ENCODE measurements around the gene PON2. TPM values are rescaled to one million over a fixed set of nuclear protein-coding genes. Genes with fewer than 3 reads are reported as not detected.

PON2 gene
- total and polyA plus RNA-seq, 2 experiments from 2014 or later, result 39.4 to 42.4 TPM

DNA sequence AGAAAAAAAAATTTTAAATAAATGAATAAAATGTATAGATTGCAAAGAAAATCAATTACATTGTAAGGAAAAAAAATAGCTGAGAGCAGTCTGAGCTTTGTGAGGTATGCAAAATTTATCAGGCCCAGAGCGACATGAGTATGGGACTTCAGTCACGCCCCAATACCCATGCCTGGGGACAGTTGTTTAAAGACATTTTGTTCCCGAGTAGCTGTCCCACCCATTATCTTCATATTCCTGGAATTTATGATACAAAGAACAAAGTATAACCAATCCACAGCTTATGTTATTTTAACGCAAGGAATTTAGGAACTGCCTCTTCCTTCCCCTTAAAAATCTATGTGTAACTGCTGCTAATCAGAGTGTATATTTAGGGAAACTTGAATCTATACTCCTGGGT, 1.6 kb upstream of the PON2 start:
- Histone ChIP-seq H2AFZ (no peak overlapping the region), H3K4me3 (no peak overlapping the region), H3K9me2 (ENCODE audit: insufficient read depth) (peaks cover 4% of the 10 kb centered on the region; the same call in 1 of the 2 replicates), H3K4me2 (no peak overlapping the region), H3K79me2 (replicated peaks; ENCODE audit: insufficient read depth) (peaks cover 15% of the 10 kb centered on the region), H4K20me1 (replicated peaks; ENCODE audit: insufficient read depth) (no peaks in the 10 kb centered on the region), H3K27ac (ENCODE audit: low read depth) (no peak overlapping the region), H3K4me1 (ENCODE audit: insufficient read depth) (no peaks in the 10 kb centered on the region), H3F3A (replicated peaks; ENCODE audit: low read depth) (no peaks in the 10 kb centered on the region), H3K27me3 (ENCODE audit: insufficient read depth) (no peaks in the 10 kb centered on the region), H3K36me3 (ENCODE audit: insufficient read depth) (no peaks in the 10 kb centered on the region)
- ATAC-seq (no peak), DNase-seq (ENCODE audit: low spot score) (no peak)
- peaks cover 5% of the 10 kb centered on the region for H3K4me1 Mint-ChIP-seq
- peaks cover 8% of the 10 kb centered on the region for H3K27me3 Mint-ChIP-seq (ENCODE audit: insufficient read depth, low read depth, poor library complexity)
- H3K9me3 Mint-ChIP-seq, result no peaks in the 10 kb centered on the region
- H3K4me3 Mint-ChIP-seq, result no peak overlapping the region; the same call in 2 of the 3 replicates
- H3K27ac Mint-ChIP-seq, result no peak overlapping the region
- TF ChIP-seq ZNF331 (CRISPR knock-in tag; IDR thresholded peaks at IDR 0.05; ENCODE audit: low read depth) (no peak), EZH2phosphoT487 (IDR thresholded peaks at IDR 0.05; ENCODE audit: unreplicated experiment) (no peak), CREB1 (CRISPR knock-in tag; IDR thresholded peaks at IDR 0.05; ENCODE audit: low read depth) (no peak), NANOG (IDR thresholded peaks at IDR 0.05; ENCODE audit: borderline replicate concordance) (no peak), JUNB (IDR thresholded peaks at IDR 0.05; ENCODE audit: unreplicated experiment) (no peak), ZNF114 (CRISPR knock-in tag; IDR thresholded peaks at IDR 0.05) (no peak), EZH2 (IDR thresholded peaks at IDR 0.05; ENCODE audit: low read depth, unreplicated experiment) (no peak), CTCF (conservative IDR thresholded peaks at IDR 0.05; ENCODE audit: low read depth in 2 of 2) (no peak), POLR2AphosphoS5 (IDR thresholded peaks at IDR 0.05; ENCODE audit: low read depth) (no peak), STAT1 (IDR thresholded peaks at IDR 0.05; ENCODE audit: unreplicated experiment) (no peak)
- TF ChIP-seq, protein P1, sequence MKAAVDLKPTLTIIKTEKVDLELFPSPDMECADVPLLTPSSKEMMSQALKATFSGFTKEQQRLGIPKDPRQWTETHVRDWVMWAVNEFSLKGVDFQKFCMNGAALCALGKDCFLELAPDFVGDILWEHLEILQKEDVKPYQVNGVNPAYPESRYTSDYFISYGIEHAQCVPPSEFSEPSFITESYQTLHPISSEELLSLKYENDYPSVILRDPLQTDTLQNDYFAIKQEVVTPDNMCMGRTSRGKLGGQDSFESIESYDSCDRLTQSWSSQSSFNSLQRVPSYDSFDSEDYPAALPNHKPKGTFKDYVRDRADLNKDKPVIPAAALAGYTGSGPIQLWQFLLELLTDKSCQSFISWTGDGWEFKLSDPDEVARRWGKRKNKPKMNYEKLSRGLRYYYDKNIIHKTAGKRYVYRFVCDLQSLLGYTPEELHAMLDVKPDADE (IDR thresholded peaks at IDR 0.05), result no peak
- TF ChIP-seq, protein P2, sequence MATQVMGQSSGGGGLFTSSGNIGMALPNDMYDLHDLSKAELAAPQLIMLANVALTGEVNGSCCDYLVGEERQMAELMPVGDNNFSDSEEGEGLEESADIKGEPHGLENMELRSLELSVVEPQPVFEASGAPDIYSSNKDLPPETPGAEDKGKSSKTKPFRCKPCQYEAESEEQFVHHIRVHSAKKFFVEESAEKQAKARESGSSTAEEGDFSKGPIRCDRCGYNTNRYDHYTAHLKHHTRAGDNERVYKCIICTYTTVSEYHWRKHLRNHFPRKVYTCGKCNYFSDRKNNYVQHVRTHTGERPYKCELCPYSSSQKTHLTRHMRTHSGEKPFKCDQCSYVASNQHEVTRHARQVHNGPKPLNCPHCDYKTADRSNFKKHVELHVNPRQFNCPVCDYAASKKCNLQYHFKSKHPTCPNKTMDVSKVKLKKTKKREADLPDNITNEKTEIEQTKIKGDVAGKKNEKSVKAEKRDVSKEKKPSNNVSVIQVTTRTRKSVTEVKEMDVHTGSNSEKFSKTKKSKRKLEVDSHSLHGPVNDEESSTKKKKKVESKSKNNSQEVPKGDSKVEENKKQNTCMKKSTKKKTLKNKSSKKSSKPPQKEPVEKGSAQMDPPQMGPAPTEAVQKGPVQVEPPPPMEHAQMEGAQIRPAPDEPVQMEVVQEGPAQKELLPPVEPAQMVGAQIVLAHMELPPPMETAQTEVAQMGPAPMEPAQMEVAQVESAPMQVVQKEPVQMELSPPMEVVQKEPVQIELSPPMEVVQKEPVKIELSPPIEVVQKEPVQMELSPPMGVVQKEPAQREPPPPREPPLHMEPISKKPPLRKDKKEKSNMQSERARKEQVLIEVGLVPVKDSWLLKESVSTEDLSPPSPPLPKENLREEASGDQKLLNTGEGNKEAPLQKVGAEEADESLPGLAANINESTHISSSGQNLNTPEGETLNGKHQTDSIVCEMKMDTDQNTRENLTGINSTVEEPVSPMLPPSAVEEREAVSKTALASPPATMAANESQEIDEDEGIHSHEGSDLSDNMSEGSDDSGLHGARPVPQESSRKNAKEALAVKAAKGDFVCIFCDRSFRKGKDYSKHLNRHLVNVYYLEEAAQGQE (IDR thresholded peaks at IDR 0.05; ENCODE audit: unreplicated experiment), result no peak
- TF ChIP-seq, protein P3, sequence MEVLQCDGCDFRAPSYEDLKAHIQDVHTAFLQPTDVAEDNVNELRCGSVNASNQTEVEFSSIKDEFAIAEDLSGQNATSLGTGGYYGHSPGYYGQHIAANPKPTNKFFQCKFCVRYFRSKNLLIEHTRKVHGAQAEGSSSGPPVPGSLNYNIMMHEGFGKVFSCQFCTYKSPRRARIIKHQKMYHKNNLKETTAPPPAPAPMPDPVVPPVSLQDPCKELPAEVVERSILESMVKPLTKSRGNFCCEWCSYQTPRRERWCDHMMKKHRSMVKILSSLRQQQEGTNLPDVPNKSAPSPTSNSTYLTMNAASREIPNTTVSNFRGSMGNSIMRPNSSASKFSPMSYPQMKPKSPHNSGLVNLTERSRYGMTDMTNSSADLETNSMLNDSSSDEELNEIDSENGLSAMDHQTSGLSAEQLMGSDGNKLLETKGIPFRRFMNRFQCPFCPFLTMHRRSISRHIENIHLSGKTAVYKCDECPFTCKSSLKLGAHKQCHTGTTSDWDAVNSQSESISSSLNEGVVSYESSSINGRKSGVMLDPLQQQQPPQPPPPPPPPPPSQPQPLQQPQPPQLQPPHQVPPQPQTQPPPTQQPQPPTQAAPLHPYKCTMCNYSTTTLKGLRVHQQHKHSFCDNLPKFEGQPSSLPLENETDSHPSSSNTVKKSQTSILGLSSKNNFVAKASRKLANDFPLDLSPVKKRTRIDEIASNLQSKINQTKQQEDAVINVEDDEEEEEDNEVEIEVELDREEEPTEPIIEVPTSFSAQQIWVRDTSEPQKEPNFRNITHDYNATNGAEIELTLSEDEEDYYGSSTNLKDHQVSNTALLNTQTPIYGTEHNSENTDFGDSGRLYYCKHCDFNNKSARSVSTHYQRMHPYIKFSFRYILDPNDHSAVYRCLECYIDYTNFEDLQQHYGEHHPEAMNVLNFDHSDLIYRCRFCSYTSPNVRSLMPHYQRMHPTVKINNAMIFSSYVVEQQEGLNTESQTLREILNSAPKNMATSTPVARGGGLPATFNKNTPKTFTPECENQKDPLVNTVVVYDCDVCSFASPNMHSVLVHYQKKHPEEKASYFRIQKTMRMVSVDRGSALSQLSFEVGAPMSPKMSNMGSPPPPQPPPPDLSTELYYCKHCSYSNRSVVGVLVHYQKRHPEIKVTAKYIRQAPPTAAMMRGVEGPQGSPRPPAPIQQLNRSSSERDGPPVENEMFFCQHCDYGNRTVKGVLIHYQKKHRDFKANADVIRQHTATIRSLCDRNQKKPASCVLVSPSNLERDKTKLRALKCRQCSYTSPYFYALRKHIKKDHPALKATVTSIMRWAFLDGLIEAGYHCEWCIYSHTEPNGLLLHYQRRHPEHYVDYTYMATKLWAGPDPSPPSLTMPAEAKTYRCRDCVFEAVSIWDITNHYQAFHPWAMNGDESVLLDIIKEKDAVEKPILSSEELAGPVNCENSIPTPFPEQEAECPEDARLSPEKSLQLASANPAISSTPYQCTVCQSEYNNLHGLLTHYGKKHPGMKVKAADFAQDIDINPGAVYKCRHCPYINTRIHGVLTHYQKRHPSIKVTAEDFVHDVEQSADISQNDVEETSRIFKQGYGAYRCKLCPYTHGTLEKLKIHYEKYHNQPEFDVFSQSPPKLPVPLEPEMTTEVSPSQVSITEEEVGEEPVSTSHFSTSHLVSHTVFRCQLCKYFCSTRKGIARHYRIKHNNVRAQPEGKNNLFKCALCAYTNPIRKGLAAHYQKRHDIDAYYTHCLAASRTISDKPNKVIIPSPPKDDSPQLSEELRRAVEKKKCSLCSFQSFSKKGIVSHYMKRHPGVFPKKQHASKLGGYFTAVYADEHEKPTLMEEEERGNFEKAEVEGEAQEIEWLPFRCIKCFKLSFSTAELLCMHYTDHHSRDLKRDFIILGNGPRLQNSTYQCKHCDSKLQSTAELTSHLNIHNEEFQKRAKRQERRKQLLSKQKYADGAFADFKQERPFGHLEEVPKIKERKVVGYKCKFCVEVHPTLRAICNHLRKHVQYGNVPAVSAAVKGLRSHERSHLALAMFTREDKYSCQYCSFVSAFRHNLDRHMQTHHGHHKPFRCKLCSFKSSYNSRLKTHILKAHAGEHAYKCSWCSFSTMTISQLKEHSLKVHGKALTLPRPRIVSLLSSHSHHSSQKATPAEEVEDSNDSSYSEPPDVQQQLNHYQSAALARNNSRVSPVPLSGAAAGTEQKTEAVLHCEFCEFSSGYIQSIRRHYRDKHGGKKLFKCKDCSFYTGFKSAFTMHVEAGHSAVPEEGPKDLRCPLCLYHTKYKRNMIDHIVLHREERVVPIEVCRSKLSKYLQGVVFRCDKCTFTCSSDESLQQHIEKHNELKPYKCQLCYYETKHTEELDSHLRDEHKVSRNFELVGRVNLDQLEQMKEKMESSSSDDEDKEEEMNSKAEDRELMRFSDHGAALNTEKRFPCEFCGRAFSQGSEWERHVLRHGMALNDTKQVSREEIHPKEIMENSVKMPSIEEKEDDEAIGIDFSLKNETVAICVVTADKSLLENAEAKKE (CRISPR knock-in tag; IDR thresholded peaks at IDR 0.05), result no peak
- peaks cover 3% of the 10 kb centered on the region; the same call in 1 of the 3 replicates for H3K36me3 Mint-ChIP-seq (ENCODE audit: low read depth)
